ENCODE results near the gene GATA2.

Gene GATA2

DNA sequence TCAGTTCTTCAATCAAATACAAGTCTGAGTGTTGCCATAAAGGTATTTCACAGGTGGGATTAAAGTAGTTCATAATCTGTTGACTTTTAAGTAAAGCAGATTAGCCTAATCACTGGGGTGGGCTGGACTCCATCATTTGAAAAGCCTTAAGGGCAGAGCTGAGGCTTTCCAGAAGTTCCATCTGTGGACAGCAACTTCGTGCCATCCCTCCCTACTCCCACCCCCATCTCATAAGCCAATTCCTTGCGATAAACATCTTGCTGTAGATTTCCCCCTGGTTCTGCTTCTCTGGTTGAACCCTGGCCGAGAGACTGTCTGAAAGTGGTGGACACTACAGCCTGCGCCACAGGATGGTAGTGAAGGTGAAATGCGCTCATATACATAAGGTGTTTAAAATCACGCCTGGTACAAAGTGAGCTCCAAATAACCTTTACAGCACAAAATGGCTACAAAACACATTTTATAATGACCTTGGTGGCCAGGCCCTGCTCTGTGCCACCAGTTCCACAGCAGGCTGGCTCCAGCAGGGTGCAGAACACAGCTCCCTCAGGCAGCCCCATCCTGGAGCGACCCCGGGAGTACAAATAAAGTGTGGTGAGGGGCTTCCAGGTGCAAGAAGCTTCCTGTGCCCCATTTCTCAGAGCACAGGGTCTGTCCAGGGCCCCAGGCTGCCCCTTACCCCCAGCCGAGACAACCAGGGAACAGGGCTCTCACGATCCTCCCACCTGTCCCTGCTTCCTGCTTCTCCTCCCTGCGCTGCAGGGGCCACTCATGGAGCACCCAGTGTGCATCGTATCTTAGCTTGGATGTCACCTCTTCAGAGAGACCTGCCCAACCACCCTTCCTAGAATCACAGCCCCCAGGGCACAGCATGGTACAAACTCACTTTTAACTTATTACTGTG is 25.8 kb upstream of the GATA2 start:
- H3K79me1 ChIP-seq (ENCODE audit: low read length), result no peaks in the 10 kb centered on the region
- no peaks in the 10 kb centered on the region for H3K27me3 ChIP-seq (ENCODE audit: insufficient read depth, low read length)
- H2BK12ac ChIP-seq (ENCODE audit: low read length), result no peak overlapping the region
- no peaks in the 10 kb centered on the region for H3K9me3 ChIP-seq (ENCODE audit: insufficient read depth, low read depth, low read length)
- DNase-seq, result no peak
- no peak overlapping the region for H3K23ac ChIP-seq (ENCODE audit: low read length)
- WGBS (ENCODE audit: extremely low coverage, insufficient coverage, insufficient read length), result no CpG with 5 or more reads among the region's 12 CpGs
- H4K12ac ChIP-seq (ENCODE audit: low read depth, low read length), result no peak overlapping the region
- H2AK5ac ChIP-seq (ENCODE audit: low read length), result no peak overlapping the region
- H4K91ac ChIP-seq (ENCODE audit: low read depth, low read length), result no peak overlapping the region
- H4K8ac ChIP-seq (ENCODE audit: low read depth, low read length), result no peak overlapping the region
- no peak overlapping the region for H3K9ac ChIP-seq (ENCODE audit: low read length)
- no peaks in the 10 kb centered on the region for H3K79me2 ChIP-seq (ENCODE audit: control insufficient read depth, insufficient read depth, low read length, poor library complexity)
- H3K4me2 ChIP-seq (ENCODE audit: low read length), result no peak overlapping the region
- H3K4me3 ChIP-seq (ENCODE audit: low read depth, low read length), result peak overlapping the region; percentile 34
- no peak overlapping the region for H3K27ac ChIP-seq (ENCODE audit: low read depth, low read length)
- H2BK5ac ChIP-seq (ENCODE audit: low read depth, low read length, poor library complexity), result no peak overlapping the region
- H3K36me3 ChIP-seq (ENCODE audit: control insufficient read depth in 1 of 2, insufficient read depth in 2 of 2, low read length in 2 of 2), result no peaks in the 10 kb centered on the region
- H3K14ac ChIP-seq (ENCODE audit: low read length), result no peak overlapping the region
- no peak overlapping the region for H2BK120ac ChIP-seq (ENCODE audit: insufficient read depth, low read length, poor library complexity)
- H3K4ac ChIP-seq (ENCODE audit: low read depth, low read length), result no peak overlapping the region
- H2AFZ ChIP-seq (ENCODE audit: insufficient read depth, low read length, poor library complexity), result no peak overlapping the region
- no peak overlapping the region for H3K18ac ChIP-seq (ENCODE audit: low read length)
- no peaks in the 10 kb centered on the region for H3K4me1 ChIP-seq (ENCODE audit: control insufficient read depth in 1 of 2, insufficient read depth in 2 of 2, low read length in 2 of 2)

DNA sequence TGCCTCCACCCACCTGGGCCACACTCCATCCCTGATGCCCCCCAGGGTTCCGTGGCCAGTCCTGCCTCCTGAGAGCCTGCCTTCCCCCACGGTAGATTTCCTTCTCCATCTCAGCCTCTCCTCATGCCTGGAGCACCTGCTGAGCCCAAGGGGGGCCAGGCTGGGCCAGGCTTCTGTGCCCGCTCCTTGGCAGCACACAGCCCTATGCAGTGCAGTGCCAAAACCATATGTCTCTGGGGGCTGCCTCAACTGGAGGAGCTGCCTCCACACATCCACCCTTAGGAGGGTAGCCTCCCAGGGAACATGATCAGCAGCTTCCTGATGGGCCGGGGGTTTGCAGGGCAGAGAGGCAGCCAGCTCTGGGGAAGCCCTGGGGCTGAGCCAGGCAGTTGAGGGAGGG is 24.6 kb upstream of the GATA2 start:
- H3K18ac ChIP-seq (ENCODE audit: low read length), result no peak overlapping the region
- no peak overlapping the region for H4K12ac ChIP-seq (ENCODE audit: low read depth, low read length)
- H2AK5ac ChIP-seq (ENCODE audit: low read length), result no peak overlapping the region
- no peaks in the 10 kb centered on the region for H3K9me3 ChIP-seq (ENCODE audit: insufficient read depth, low read depth, low read length)
- H3K14ac ChIP-seq (ENCODE audit: low read length), result no peak overlapping the region
- H3K4ac ChIP-seq (ENCODE audit: low read depth, low read length), result no peak overlapping the region
- no peak overlapping the region for H3K4me3 ChIP-seq (ENCODE audit: low read depth, low read length)
- H3K27ac ChIP-seq (ENCODE audit: low read depth, low read length), result no peak overlapping the region
- no peak overlapping the region for H3K9ac ChIP-seq (ENCODE audit: low read length)
- H3K79me2 ChIP-seq (ENCODE audit: control insufficient read depth, insufficient read depth, low read length, poor library complexity), result no peaks in the 10 kb centered on the region
- no peak overlapping the region for H2AFZ ChIP-seq (ENCODE audit: insufficient read depth, low read length, poor library complexity)
- H2BK120ac ChIP-seq (ENCODE audit: insufficient read depth, low read length, poor library complexity), result no peak overlapping the region
- no peaks in the 10 kb centered on the region for H3K4me1 ChIP-seq (ENCODE audit: control insufficient read depth in 1 of 2, insufficient read depth in 2 of 2, low read length in 2 of 2)
- no peak overlapping the region for H4K8ac ChIP-seq (ENCODE audit: low read depth, low read length)
- H3K79me1 ChIP-seq (ENCODE audit: low read length), result no peaks in the 10 kb centered on the region
- WGBS (ENCODE audit: extremely low coverage, insufficient coverage, insufficient read length), result no CpG with 5 or more reads among the region's 4 CpGs
- no peaks in the 10 kb centered on the region for H3K27me3 ChIP-seq (ENCODE audit: insufficient read depth, low read length)
- H4K91ac ChIP-seq (ENCODE audit: low read depth, low read length), result no peak overlapping the region
- DNase-seq, result no peak
- no peak overlapping the region for H2BK5ac ChIP-seq (ENCODE audit: low read depth, low read length, poor library complexity)
- no peak overlapping the region for H2BK12ac ChIP-seq (ENCODE audit: low read length)
- H3K23ac ChIP-seq (ENCODE audit: low read length), result no peak overlapping the region
- H3K36me3 ChIP-seq (ENCODE audit: control insufficient read depth in 1 of 2, insufficient read depth in 2 of 2, low read length in 2 of 2), result no peaks in the 10 kb centered on the region
- no peak overlapping the region for H3K4me2 ChIP-seq (ENCODE audit: low read length)

DNA sequence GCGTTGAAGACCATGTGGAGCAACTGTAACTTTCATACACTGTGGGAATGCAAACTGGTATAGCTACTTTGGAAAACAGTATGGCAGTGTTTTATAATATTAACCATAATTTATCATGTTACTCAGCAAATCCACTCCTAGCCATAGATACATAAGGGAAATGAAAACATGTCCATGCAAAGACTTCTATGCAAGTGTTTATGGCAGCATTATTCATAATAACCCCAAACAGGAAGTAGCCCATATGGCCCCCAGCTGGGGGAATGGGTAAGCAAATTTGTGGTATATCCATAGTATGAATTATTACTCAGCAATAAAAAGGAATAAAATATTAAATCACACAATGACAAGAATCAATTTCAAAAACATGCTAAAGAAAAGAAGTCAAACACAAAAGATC is 23.0 kb upstream of the GATA2 start:
- Histone ChIP-seq H2BK12ac (ENCODE audit: low read length) (no peak overlapping the region), H3K9me3 (ENCODE audit: insufficient read depth, low read depth, low read length) (no peaks in the 10 kb centered on the region), H3K36me3 (ENCODE audit: control insufficient read depth in 1 of 2, insufficient read depth in 2 of 2, low read length in 2 of 2) (no peaks in the 10 kb centered on the region), H3K9ac (ENCODE audit: low read length) (no peak overlapping the region), H2AK5ac (ENCODE audit: low read length) (no peak overlapping the region), H3K79me2 (ENCODE audit: control insufficient read depth, insufficient read depth, low read length, poor library complexity) (no peaks in the 10 kb centered on the region), H3K4me2 (ENCODE audit: low read length) (no peak overlapping the region), H3K4ac (ENCODE audit: low read depth, low read length) (no peak overlapping the region), H4K12ac (ENCODE audit: low read depth, low read length) (no peak overlapping the region), H3K23ac (ENCODE audit: low read length) (no peak overlapping the region), H2BK120ac (ENCODE audit: insufficient read depth, low read length, poor library complexity) (no peak overlapping the region), H3K4me1 (ENCODE audit: control insufficient read depth in 1 of 2, insufficient read depth in 2 of 2, low read length in 2 of 2) (no peaks in the 10 kb centered on the region), H3K18ac (ENCODE audit: low read length) (no peak overlapping the region), H3K27ac (ENCODE audit: low read depth, low read length) (no peak overlapping the region), H3K4me3 (ENCODE audit: low read depth, low read length) (no peak overlapping the region), H2BK5ac (ENCODE audit: low read depth, low read length, poor library complexity) (no peak overlapping the region), H4K91ac (ENCODE audit: low read depth, low read length) (no peak overlapping the region), H4K8ac (ENCODE audit: low read depth, low read length) (no peak overlapping the region), H2AFZ (ENCODE audit: insufficient read depth, low read length, poor library complexity) (no peak overlapping the region), H3K27me3 (ENCODE audit: insufficient read depth, low read length) (no peaks in the 10 kb centered on the region), H3K14ac (ENCODE audit: low read length) (no peak overlapping the region), H3K79me1 (ENCODE audit: low read length) (no peaks in the 10 kb centered on the region)
- WGBS (ENCODE audit: extremely low coverage, insufficient coverage, insufficient read length), result no CpG with 5 or more reads among the region's 1 CpG
- DNase-seq, result no peak

DNA sequence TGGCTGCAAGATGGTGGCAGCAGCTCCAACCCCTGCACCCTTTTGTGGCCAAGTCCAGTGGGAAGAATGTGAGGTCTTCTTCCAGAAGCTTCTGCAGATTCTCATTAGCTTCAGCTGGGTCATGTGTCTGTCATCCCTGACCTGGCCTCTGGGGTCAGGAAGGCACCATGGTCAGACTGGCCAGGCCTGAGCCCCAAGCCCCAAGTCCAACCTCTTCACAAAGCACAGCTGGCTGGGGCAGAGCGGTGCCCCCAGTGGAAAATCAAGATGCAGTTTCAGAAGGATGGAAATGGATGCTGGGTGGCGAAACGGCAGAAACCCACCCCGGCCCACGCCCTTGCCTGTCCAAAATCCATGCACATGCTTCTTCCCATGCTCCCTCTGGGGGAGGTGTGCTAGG is 15.9 kb upstream of the GATA2 start:
- Histone ChIP-seq H4K91ac (ENCODE audit: low read depth, low read length) (no peak overlapping the region), H3K36me3 (ENCODE audit: control insufficient read depth in 1 of 2, insufficient read depth in 2 of 2, low read length in 2 of 2) (peaks cover 5% of the 10 kb centered on the region in 2 experiments), H3K27me3 (ENCODE audit: insufficient read depth, low read length) (no peaks in the 10 kb centered on the region), H3K27ac (ENCODE audit: low read depth, low read length) (no peak overlapping the region), H3K4ac (ENCODE audit: low read depth, low read length) (no peak overlapping the region), H2BK12ac (ENCODE audit: low read length) (no peak overlapping the region), H2AFZ (ENCODE audit: insufficient read depth, low read length, poor library complexity) (no peak overlapping the region), H3K4me2 (ENCODE audit: low read length) (no peak overlapping the region), H3K14ac (ENCODE audit: low read length) (no peak overlapping the region), H3K4me3 (ENCODE audit: low read depth, low read length) (no peak overlapping the region), H3K9ac (ENCODE audit: low read length) (no peak overlapping the region), H3K79me2 (ENCODE audit: control insufficient read depth, insufficient read depth, low read length, poor library complexity) (no peaks in the 10 kb centered on the region), H3K79me1 (ENCODE audit: low read length) (peaks cover 15% of the 10 kb centered on the region), H3K23ac (ENCODE audit: low read length) (no peak overlapping the region), H4K8ac (ENCODE audit: low read depth, low read length) (no peak overlapping the region), H2AK5ac (ENCODE audit: low read length) (no peak overlapping the region), H2BK120ac (ENCODE audit: insufficient read depth, low read length, poor library complexity) (no peak overlapping the region), H3K9me3 (ENCODE audit: insufficient read depth, low read depth, low read length) (no peaks in the 10 kb centered on the region), H3K4me1 (ENCODE audit: control insufficient read depth in 1 of 2, insufficient read depth in 2 of 2, low read length in 2 of 2) (peaks cover 10 to 15% of the 10 kb centered on the region in 2 experiments), H2BK5ac (ENCODE audit: low read depth, low read length, poor library complexity) (no peak overlapping the region), H4K12ac (ENCODE audit: low read depth, low read length) (no peak overlapping the region), H3K18ac (ENCODE audit: low read length) (no peak overlapping the region)
- DNase-seq, result no peak
- no CpG with 5 or more reads among the region's 5 CpGs for WGBS (ENCODE audit: extremely low coverage, insufficient coverage, insufficient read length)
